ENCODE results near the gene SCMH1.
"Not testable (repeated sequence)": the region's sequence is repeated elsewhere in the genome, so short reads cannot be mapped to it uniquely, and the experiment has no call there.

The SCMH1 gene

GRCh38 chr1:41249319-41249718 lies 7.2 kb upstream of the SCMH1 start:
- no peak for DNase-seq (ENCODE audit: low spot score)

DNA sequence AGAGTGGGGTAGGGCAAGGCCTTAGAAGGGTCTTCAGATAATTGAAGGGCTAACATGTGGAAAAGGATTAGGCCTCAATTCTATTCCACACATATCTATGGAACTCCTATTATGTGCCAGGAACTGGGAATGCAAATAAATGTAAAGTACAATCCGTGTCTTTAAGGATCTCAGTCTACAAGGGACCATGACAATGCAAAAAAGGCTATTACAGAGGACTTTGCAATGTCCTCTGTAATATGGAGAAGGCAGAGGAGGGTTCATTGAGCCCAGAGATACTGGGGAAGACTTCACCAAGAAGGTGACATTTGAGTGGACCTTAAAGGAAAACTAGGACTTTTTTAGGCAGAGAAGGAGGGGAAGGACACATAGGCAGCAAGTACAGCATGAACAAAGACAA lies 4.5 kb upstream of the SCMH1 start:
- DNase-seq (ENCODE audit: low spot score): no peak

DNA sequence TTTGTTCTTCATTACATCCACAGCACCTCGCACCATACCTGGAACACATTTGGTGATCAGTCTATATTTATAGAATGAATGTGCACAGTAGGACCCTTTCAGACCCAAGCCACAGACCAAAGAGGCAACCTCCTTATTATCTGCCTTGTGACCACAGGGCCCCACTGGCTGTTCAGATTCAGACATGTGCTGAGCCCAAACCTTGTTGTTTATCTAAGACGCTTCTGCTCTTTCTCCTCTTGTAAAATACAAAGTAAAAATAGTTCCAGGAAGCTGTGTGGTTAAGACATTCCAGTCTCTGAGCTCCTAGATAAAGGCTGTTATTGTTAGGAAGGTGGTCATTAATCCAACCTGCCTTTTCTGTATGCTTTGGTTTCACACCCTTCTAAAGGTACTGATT lies 3.6 kb upstream of the SCMH1 start:
- no peak for DNase-seq (ENCODE audit: low spot score)

- DNase-seq (ENCODE audit: low spot score): no peak
Measured at GRCh38 chr1:41243079-41243385, 926 bp upstream of the SCMH1 start.

DNA sequence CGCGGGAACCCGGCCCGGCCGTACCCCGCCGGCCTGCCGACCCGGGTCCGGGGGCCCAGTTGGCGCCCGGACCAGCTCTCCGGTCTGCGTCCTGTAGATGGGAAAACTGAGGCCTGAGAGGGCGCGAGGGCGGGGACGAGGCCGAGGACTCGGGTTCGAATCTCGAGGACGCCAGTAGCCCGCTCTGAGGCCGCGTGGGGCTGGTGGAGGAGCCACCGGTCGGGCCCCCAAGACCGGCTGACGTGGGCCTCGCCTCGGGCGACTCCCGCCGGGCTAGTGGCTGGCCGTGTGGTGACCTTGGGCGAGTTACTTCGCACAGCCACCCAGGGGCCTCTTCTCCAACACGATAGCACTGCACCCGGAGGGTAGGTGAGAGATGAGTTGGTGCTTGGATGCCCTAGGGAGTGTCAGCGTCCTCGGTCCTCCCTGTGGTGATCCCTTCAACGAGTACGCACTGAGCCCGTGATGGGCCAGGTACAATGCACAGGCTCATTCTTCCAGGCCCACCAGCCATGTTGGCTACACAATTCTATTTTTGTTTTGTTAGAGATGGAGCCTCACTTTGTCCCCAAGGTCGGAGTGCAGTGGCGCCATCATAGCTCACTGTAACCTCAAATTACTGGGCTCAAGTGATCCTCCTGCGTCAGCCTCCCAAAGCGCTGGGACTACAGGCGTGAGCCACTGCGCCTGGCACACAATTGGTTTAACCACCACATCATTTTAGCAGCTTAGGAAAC lies 404 bp upstream of the SCMH1 start:
- peak; percentile 72 for DNase-seq (ENCODE audit: low spot score)

DNA sequence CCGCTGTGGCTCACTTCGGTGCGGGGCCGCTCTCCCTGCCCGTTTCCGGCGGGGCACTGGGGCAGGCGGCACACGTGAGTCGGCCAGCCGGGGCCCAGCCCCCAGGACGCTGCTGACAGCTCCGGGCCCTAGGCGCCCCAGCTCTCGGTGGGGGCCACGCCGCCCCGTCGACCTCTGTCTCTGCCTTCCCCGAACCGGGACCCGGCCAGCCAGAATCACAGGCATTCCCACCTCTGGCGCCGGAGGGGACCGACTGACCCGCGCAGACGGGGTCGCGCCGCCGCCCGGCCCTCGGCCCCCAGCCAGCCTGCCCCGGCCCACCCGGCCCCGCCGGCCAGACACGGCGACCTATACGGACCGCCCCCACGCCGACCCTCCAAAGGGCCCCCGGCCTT lies 755 bp downstream of the SCMH1 start:
- DNase-seq (ENCODE audit: low spot score): peak; percentile 72

GRCh38 chr1:41240781-41241353 lies 1.2 kb downstream of the SCMH1 start:
- no peak for DNase-seq (ENCODE audit: low spot score)

GRCh38 chr1:41239988-41240610 lies 2.0 kb downstream of the SCMH1 start:
- no peak for DNase-seq (ENCODE audit: low spot score)

GRCh38 chr1:41238311-41238988 lies 3.7 kb downstream of the SCMH1 start:
- no peak for DNase-seq (ENCODE audit: low spot score)

GRCh38 chr1:41236781-41237180 lies 5.3 kb downstream of the SCMH1 start:
- no peak for DNase-seq (ENCODE audit: low spot score)

DNA sequence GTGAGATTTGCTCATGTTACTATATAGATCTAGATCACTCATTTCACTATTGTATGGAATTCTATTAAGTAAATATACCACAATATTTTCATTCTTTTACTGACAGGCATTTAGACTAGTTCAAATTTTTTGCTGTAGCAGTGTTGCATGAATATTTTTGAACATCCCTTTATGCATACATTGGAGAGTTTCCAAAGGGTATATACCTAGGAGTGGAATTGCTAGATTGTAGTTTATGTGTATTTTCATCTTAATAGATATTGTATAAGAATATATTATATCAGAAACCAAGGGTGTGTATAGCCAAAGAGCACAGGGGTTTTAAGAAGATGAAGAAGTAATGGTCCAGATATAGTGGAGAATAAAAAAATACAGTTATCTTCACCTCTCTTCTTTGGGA lies 6.2 kb downstream of the SCMH1 start:
- DNase-seq (ENCODE audit: low spot score): no peak

- DNase-seq (ENCODE audit: low spot score): no peak
Measured at GRCh38 chr1:41233708-41234107, 8.4 kb downstream of the SCMH1 start.

DNA sequence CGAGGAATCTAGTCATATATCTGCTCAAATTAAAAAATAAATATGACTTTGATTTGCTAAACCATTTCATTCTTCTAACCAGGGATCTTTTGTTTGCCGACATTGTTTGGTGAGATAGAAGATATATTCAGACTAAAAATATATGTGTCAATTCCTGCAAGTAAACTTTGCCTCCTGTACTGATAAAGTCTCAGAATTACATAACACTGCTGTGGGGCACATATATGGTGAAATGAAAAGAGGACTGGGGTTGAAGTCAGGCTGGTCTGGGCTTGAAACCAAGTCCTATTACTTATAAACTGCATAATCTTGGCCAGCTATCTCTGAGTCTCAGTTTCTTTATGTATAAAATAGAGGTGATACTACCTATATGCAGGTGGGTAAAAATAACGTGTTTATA lies 9.8 kb downstream of the SCMH1 start:
- no peak for DNase-seq (ENCODE audit: low spot score)

GRCh38 chr1:41230656-41231055 lies 11.4 kb downstream of the SCMH1 start:
- DNase-seq (ENCODE audit: low spot score): no peak

GRCh38 chr1:41229219-41229618 lies 12.9 kb downstream of the SCMH1 start:
- not testable (repeated sequence) for DNase-seq (ENCODE audit: low spot score)

- no peak for DNase-seq (ENCODE audit: low spot score)
Measured at GRCh38 chr1:41226815-41227434, 15.2 kb downstream of the SCMH1 start.

- DNase-seq (ENCODE audit: low spot score): no peak
Measured at GRCh38 chr1:41225495-41225894, 16.6 kb downstream of the SCMH1 start.

- no peak for DNase-seq (ENCODE audit: low spot score)
Measured at GRCh38 chr1:41222496-41222895, 19.6 kb downstream of the SCMH1 start.

- no peak for DNase-seq (ENCODE audit: low spot score)
Measured at GRCh38 chr1:41221995-41222394, 20.1 kb downstream of the SCMH1 start.

DNA sequence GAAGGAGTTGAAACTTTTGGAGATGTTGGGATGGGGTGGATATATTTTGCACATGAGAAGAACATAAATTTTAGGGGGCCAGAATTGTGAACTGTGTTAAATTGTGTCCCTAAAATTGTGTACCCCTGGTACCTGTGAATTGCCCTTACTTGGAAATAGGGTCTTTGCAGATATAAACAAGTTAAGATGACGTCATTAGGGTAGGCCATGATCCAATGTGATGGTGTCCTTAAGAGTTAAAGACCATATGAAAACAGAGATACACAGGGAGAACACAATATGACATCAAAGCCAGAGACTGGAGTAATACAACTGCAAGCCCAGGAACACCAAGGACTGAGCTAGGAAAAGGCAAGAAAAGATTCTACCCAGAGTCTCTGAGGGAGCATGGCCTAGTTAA lies 24.0 kb downstream of the SCMH1 start:
- no peak for DNase-seq (ENCODE audit: low spot score)

- DNase-seq (ENCODE audit: low spot score): no peak
Measured at GRCh38 chr1:41217441-41217840, 24.7 kb downstream of the SCMH1 start.

DNA sequence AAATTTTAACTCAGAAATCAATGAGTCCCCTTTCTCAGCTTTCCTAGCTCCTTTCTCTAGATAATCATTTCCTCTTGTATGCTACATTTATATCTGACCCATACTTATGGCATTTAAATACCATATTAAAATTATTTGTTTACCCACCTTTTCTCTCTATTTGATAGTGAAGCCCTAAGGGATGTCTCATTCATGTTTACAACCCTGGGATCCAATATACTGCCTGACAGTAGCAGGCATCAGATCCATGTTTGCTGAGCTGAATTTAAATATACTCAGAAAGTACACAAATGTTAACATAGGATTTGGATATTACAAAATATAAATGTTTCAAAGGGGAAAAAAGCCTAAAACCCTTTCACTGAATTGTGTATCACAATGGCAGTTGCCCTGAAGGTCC lies 26.5 kb downstream of the SCMH1 start:
- no peak for DNase-seq (ENCODE audit: low spot score)

- no peak for DNase-seq (ENCODE audit: low spot score)
Measured at GRCh38 chr1:41213341-41213740, 28.8 kb downstream of the SCMH1 start.

All from left forelimb (tissue), 1 donor.